Activated CD4-positive, alpha-beta T cell treated with anti-CD3 and anti-CD28 coated beads, Interleukin-2, amount 50 U/mL, for 24 hours (primary cell): ENCODE results near the gene ZC2HC1C.
"Not testable (repeated sequence)": the region's sequence is repeated elsewhere in the genome, so short reads cannot be mapped to it uniquely, and the experiment has no call there.

Source experiments
- DNase-seq, 2 donors: peaks; one replicate each; pipeline ENCODE4 v3.0.0-alpha.2; 2020; ENCODE audit warnings: low read depth in 1 of 2, low spot score in 1 of 2

Gene ZC2HC1C

DNA sequence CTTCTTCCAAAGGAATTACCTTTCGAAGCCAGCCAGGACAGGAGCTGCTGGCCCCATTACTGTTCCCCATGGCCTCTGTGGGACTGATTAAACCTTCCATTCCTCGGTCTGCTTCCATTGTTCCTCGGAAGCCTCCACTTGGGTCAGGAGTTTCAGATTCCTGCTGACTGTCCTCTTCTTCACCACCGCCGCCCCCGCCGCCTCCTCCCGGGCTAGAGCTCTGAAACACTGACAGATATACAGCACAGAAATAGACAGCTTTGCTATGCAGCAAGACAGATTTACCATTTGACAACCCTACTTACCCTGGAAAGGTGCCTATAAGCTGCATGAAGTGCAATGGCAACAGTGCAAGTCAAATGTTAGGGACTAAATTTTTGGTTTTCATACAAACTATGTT, 21.8 kb downstream of the ZC2HC1C start:
- DNase-seq = no peak

DNA sequence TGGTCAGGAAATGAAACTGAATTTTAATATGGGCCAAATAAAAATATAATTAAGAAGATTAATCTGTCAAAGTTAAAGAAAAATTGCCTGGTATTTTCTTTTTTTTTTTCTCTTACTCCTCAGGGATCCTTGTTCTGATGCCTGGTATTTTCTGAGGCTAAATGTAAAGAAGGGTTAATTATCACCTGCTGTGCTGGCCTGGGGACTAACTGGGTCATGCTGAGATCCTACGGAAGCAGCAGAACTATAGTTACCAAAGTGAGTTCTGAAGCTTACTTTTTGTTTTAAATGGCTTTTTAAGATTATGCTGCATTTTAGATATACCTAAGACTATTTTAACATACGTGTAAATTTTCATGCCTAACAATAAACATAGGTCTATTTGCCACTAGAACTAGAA, 23.3 kb downstream of the ZC2HC1C start:
- DNase-seq = no peak

DNA sequence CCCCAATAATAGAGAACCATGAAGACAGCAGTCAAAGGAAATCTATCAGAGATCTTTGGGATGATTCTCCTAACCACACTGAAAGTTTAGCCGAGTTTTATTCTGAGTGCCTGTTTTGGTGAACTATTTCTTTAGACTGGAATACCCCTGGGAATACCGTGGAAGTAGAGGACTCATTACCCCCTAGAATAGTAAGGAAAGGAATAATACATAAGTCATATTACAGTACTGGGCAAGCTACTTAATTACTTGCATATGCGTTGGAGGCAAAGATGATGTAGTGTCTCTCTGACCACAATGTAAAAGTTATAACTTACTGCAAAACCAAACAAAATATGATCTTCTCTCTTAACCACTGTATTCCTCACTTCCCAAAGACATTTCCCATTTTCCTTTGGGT, 25.5 kb downstream of the ZC2HC1C start:
- DNase-seq = no peak

DNA sequence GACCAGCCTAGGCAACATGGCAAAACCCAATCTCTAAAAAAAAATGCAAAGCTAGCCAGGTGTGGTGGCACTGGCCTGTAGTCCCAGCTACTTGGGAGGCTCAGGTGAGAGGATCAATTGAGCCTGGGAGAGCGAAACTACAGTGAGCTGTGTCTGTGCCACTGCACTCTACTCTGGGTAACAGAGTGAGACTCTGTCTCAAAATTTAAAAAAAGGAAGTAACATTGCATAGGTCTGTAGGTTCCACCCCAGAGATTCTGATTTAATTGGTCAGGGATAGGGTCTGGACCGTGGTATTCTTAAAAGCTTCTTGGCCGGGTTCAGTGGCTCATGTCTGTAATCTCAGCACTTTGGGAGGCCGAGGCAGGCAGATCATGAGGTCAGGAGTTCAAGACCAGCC, 26.2 kb downstream of the ZC2HC1C start:
- DNase-seq = no peak

DNA sequence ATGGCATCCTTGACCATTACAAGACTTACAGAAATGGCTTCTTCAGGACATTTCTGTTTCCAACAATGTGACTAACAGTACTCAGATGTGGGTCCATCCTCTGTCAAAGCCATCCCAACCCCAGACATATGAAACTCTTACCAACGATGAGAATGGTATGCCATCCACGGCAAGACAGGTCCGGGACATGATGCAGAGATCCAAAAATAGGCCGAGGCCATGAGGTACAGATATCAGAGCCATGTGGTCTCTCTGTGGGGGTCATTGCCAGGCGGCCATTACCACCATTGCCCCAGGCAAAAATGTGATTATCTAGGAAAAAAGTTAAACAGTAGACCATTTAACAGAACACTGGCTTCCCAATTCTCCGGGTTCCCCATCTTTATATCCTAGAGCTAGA, 27.5 kb downstream of the ZC2HC1C start:
- no peak for DNase-seq

DNA sequence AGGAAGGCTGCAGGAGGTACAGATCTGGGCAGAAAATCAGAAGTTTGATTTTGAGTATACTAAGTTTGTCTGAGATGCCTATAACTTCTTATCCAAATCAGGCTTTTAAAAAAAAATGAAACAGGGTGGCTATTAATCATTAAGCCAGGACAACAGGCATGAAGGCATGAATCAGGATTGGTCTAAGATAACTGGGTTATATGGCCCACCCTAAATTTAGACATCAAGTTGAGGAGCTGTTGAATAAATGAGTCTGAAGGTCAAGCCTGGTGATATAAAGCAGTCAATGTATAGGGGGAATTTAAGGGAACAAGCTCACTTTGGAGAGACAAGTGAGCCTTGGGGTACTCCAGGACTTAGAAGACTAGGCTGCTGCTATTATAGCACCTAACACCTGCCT, 28.8 kb downstream of the ZC2HC1C start:
- DNase-seq = no peak

DNA sequence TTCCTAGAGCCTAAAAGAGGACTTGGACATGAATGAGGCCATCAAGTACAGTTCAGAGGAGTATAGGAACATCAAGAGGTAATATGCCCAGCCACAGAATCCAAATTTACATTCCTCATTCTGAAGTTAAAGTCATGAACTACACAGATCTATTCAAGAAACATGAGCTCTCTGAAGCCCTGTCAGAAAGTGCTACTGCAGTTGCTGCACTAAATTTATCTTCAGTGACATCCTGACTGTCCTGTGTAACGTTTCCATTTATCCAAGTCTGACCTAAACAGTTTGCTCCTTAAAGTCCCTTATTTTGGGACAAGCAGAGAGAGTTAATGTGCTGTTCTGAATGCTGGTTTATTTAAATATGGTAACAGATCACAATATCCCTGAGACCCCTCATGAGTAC, 29.2 kb downstream of the ZC2HC1C start:
- DNase-seq = no peak

DNA sequence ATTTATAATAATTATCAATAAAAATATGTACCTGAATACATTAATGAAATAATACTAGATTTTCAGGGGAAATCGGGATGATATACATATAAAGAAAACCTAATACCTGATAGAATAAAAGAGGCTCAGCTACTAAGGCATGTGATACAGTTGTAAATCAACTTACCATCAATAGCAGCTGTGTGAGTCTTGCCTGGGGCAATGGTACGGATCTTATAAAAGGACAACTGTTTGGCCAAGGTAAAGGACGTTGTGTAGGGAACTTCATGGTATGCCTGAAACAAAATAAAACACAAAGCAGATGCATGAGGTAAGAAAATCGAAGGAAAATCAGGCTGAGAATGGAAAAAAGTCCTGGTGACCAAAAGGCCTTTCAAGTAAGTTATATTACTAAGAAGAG, 32.0 kb downstream of the ZC2HC1C start:
- DNase-seq = no peak

DNA sequence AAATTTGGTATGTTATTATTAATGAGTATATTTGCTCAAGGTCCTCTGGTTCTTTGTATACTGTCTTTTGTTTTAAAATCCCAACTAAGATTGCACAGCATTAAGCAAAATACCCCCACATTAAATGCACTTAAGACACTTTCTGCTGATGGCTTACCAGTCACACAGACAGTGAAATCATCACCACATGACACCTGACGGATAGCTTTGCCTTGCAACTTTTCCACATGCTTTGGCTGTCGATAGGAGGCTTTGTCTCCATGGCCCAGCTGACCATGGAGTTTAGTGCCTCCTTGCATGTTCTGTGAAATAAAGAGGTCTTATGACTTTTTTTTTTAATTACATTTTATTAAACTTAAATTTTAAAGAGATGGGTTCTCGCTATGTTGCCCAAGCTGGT, 37.7 kb downstream of the ZC2HC1C start:
- DNase-seq = no peak

DNA sequence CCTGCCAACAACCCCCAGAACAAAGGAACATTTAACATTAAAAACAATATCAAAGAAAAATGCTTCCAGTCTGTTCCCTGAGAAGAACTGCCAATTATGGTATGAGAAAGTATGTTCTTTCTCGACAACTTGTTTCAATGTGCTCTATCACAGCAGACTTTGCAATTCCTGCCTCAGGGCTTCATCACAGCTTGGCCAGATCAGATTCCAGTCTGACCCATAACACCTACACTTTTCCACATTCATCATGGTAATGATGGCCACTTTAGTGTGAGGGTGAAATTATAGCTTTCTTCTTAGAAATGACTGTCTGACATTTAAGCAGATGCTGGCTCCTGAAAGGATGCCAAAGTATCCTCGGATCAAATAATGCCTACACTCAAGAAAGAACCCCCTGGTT, 40.4 kb downstream of the ZC2HC1C start:
- DNase-seq = no peak

DNA sequence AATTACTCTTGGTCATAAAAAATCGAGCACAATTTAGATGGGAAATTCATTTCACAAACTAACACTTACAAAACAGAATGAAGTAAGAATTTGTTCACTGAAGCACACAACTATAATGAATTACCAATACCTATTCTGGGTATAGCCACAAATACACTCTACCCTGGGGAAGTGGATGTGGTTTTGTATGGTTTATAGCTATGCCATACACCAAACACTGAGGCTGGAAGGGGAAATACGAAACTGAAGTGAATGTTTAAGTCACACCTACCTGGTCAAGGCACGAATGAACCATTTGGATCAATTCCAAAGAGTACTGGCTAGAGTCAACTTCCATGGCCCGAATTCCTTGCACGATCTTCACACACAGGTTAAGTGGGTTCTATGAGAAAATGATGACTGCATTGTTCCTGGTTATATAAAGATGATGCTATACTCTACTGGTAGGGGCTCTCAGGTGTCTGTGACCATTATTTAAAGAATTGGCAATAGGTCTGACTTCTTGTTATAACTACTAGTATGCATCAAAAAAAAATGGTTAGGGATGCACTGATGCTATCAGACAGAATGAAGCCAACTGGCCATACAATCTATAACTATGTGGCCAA, 44.6 kb downstream of the ZC2HC1C start:
- DNase-seq = no peak

DNA sequence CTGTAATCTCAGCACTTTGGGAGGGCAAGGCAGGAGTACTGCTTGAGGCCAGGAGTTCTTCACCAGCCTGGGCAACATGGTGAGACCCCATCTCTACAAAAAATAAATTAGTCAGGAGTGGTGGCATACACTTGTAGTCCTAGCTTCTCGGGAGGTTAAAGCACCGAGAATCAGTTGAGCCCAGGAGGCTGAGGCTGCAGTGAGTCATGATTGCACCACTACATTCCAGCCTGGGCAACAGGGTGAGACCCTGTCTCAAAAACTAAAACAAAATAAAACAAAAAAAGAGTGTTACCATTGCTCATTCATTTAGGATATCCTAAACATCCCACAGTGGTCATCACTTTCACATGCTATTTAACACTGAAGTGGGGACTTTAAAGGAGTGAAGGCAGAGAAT, 49.6 kb downstream of the ZC2HC1C start:
- no peak for DNase-seq

DNA sequence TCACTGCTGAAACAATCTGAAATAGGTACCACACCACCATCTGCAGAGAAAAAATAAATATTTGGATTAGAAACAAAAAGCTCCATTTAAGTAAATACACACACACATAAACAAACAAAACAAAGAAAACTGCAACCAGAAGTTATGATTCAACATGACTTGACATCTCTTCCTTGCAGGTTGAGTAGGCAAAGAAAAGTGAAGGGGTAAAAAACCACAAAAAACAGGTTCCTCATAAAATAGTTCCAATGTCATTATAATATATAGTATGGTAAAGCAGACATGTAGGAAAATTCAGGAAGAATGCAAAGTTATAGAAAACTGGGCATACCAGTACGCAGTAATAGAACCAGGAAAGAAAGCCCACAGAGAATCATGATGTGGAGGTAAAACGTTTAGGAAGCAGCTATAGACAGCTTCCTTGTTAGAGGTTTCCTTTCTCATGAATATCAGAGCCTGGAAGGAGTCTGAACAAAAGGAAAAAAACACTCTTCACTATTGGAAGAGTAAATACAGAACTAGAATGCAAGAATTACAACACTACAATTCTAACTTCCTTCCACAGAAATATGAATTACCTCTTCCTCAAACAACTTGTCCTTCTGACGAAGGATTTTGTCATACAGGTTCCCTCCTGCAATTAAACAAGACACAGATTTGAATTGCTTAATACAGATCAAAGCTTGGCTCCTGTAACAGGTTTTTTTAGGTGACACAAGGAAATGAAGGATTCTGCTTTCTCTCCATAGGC, 51.3 kb downstream of the ZC2HC1C start:
- no peak for DNase-seq

DNA sequence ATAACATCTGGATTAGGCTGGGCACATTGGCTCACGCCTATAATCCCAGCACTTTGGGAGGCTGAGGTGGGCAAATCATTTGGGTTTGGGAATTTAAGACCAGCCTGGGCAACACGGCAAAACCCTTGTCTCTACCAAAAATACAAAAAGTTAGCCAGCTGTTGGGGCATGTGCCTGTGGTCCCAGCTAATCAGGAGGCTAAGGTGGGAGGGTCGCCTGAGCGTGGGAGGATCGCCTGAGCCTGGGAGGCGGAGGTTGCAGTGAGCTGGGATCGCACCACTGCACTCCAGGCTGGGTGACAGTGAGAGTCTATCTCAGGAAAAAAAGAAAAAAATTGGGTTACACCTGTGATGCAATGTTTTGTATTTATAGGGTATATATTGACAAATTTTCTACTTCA, 52.1 kb downstream of the ZC2HC1C start:
- no peak for DNase-seq

DNA sequence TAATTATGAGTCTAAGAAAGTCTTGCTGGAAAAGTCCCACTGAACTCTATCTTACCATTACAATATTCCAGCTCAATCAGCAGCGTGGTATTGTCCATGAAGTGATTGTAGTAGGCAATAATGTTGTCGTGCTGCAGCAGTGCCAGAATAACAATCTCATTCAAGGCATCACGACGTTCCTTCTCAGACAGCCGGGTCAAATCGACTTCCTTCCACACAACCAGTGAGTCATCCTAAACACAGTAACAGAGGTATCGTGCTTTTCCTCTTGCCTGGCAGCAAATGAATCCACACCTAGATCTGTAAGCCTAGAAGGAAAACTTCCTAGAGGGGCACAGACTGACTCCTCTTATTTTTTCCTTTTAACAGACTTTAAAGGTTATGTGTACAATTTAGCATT, 54.5 kb downstream of the ZC2HC1C start:
- no peak for DNase-seq

DNA sequence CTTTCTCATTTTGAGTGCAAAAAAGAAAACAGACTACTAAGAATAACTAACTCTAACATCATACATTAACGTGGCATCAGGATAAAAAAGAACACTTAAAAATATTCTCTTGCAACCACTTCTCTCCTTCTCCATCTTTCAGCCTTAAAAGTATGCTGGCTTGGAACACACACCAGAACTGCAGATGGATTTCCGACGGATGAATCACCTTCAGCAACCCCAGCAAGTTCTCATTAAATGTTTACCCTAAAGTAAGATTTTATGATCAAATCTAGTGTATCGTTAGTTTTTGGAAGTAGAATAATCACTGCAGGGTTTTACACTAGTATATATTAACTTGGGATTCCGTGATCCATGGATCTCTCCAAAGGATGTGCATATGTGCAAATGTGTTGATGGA, 56.2 kb downstream of the ZC2HC1C start:
- DNase-seq = no peak

DNA sequence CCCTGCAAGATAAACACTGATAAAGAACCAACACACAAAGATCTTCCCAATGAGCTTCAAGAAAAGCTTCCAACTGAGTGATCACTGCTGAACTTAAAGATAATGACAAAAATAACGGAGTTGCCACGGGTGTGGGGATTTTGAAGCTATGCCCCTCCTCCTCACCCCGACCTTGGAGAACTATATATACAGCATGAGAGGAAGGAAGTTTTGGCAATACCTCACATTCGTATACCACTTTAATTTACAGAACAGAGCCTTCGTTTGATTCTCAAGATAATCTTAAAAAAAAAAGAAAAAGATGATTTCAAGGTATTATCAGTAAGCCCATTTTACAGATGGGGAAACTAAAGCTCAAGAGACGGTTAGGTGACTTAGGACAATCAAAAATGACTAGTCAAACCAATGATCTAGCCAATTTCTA, 56.7 kb downstream of the ZC2HC1C start:
- DNase-seq = no peak

DNA sequence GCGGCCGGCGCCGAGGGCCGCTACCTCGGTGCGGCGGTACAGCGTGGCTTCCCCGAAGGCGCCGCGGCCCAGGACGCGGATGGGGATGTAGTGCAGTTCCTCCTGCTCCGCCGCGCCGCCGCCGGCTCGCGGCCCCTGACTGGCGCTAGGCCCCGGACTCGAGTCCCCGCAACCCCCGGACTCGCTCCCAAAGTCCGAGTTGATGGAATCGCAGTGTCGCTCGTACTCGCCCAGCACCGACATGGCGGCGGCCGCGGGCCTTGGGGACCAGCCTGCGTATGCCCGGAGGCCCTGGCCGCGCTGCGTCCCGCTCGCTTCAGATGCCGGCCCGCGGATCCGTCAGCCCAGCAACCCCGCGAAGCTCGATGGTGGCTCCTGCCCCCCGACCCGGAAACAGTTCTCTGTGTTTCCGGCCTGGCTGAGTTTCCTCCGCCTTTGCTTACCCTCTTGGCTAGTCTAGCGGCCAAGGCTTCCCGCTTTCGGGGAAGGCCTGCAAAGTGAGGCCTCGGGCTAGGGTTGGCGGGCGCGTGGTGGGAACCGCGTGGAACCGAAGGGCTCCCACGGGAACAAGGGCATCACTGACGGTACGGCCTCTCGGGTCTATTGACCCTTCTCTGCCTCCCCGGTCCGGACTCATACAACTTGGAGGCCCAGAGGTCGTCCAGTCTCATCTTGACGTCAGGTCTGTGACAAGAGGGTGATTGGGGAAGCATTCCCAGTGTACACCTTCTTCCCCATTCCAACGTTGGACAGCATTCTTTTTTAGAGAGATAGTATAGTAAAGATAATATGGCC, 57.4 kb downstream of the ZC2HC1C start, which contains the start of gene NEK9:
Gene NEK9 (minus strand): TSS at position 370 of the 795 bp plus-strand sequence. CDS start 127 bp downstream, at position 243.
- DNase-seq = peak; percentile 84 to 85

DNA sequence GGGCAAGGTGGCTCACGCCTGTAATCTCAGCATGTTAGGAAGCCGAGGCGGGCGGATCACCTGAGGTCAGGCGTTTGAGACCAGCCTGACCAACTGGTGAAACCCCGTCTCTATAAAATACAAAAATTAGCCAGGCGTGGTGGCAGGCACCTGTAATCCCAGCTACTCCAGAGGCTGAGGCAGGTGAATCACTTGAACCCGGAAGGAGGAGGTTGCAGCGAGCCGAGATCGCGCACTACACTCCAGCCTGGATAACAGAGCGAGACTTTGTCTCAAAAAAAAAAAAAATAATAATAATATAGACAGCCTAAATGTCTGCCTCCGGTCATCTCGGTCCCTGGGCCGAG, 58.0 kb downstream of the ZC2HC1C start:
- DNase-seq = not testable (repeated sequence)

DNA sequence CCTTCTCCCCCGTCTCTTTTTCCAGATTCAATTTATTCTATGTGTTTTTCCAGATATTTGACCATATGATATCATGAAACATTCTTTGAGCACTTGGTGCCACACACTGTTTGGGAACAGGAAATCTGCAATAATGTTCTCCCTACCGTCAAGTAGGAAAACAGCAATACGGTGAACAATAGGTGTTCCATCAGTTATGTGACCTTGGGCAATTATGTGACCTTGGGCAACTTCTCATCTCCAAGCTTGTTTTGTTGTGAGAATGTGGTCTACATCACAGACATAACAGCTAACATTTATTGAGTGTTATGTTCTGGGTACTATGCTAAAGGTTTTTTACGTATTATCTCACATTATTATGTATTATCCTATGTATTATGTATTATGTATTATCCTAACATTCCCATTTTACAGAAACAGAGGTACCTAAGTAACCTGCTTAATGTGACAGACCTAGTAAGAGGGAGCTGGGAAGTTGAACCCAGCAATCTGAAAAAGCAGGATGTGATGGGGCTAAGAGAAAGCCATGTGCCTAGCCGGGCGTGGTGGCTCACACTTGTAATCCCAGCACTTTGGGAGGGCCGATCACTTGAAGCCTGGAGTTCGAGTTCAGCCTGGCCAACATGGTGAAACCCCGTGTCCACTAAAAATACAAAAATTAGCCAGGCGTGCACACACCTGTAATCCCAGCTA, 58.6 kb downstream of the ZC2HC1C start:
- no peak for DNase-seq

DNA sequence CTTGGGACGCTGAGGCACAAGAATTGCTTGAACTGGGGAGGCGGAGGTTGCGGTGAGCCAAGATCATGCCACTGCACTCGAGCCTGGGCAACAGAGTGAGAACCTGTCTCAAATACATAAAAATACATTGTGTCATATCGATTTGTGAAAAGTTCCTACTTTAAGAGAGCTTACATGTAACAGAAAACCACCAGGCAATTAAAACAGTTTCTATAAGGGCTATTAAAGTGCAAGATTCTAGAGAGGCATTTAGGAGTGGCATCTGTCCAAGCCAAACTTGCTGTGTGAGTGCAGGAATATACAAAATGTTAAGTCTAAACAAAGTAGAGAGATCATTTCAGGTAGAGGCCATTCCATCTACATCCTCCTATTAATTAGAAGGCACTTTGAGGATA, 59.2 kb downstream of the ZC2HC1C start:
- DNase-seq = no peak
